Neural cell (in vitro differentiated cells): ENCODE data around the gene DNAJB7. TPM values are rescaled to one million over a fixed set of nuclear protein-coding genes. Genes with fewer than 3 reads are reported as not detected.
"Not testable (repeated sequence)": the region's sequence is repeated elsewhere in the genome, so short reads cannot be mapped to it uniquely, and the experiment has no call there.

Experiments used
- H2AFZ ChIP-seq: fragments of 200-600, 300-800 bp; sonication (generic), shearing (Covaris generic); 2 replicates; pipeline ENCODE4 v1.6.0; 2014; ENCODE audit warnings: low read depth, mild to moderate bottlenecking, antibody characterized with exemption, low read length, moderate library complexity
- H3F3A ChIP-seq: fragments of 200-600 bp; shearing (Covaris generic); 2 replicates; pipeline ENCODE4 v1.6.1; 2016; ENCODE audit warnings: mild to moderate bottlenecking, moderate library complexity, mixed read lengths, antibody characterized with exemption, low read length; ENCODE audit not compliant: insufficient read depth, poor library complexity, severe bottlenecking
- H3K27ac ChIP-seq: fragments of 200-600, 300-800 bp; sonication (generic), shearing (Covaris generic); 2 replicates; pipeline ENCODE4 v1.5.1; 2014; ENCODE audit warnings: mild to moderate bottlenecking, low read length, moderate library complexity
- H3K27me3 ChIP-seq: fragments of 300-800, 200-600 bp; sonication (generic), shearing (Covaris generic); 2 replicates; pipeline ENCODE4 v1.6.0; 2014; ENCODE audit warnings: mild to moderate bottlenecking, low read depth, low read length, moderate library complexity; ENCODE audit not compliant: insufficient read depth
- H3K36me3 ChIP-seq: fragments of 300-800, 200-600 bp; sonication (generic), shearing (Covaris generic); 2 replicates; pipeline ENCODE4 v1.5.1; 2014; ENCODE audit warnings: mild to moderate bottlenecking, antibody characterized with exemption, low read length, moderate library complexity; ENCODE audit not compliant: insufficient read depth
- H3K4me2 ChIP-seq: fragments of 300-800, 200-600 bp; sonication (generic), shearing (Covaris generic); 2 replicates; pipeline ENCODE4 v1.6.0; 2014; ENCODE audit warnings: mild to moderate bottlenecking, low read length
- H3K4me3 ChIP-seq: fragments of 300-800, 200-600 bp; sonication (generic), shearing (Covaris generic); 2 replicates; pipeline ENCODE4 v1.5.1; 2014; ENCODE audit warnings: mild to moderate bottlenecking, low read length, moderate library complexity
- H3K79me2 ChIP-seq: fragments of 200-600 bp; shearing (Covaris generic); replicated peaks from 2 replicates; pipeline ENCODE4 v1.6.0; 2014; ENCODE audit warnings: mild to moderate bottlenecking, low read length, moderate library complexity; ENCODE audit not compliant: insufficient read depth
- H3K9ac ChIP-seq: fragments of 300-800, 200-600 bp; sonication (generic), shearing (Covaris generic); 2 replicates; pipeline ENCODE4 v1.6.1; 2016; ENCODE audit warnings: mild to moderate bottlenecking, low read length, mixed read lengths
- H3K9me2 ChIP-seq: fragments of 200-600 bp; shearing (Covaris generic); 2 replicates; pipeline ENCODE4 v1.6.1; 2016; ENCODE audit warnings: mild to moderate bottlenecking, low read length, mixed read lengths; ENCODE audit not compliant: insufficient read depth
- H3K9me3 ChIP-seq: fragments of 200-600, 300-800 bp; sonication (generic), shearing (Covaris generic); 2 replicates; pipeline ENCODE4 v1.6.1; 2016; ENCODE audit warnings: mild to moderate bottlenecking, mixed run types, low read length, moderate library complexity, mixed read lengths
- H4K20me1 ChIP-seq: fragments of 200-600 bp; shearing (Covaris generic); 2 replicates; pipeline ENCODE4 v1.6.1; 2016; ENCODE audit warnings: mild to moderate bottlenecking, mixed run types; ENCODE audit not compliant: insufficient read depth
- CTCF ChIP-seq: fragments of 450-650 bp; IDR thresholded peaks from 2 replicates; pipeline ENCODE4 v1.5.1; 2014; ENCODE audit warnings: antibody characterized with exemption, mild to moderate bottlenecking, moderate library complexity; ENCODE audit not compliant: poor library complexity, severe bottlenecking
- EP300 ChIP-seq: fragments of 450-650 bp; conservative IDR thresholded peaks from 2 replicates; pipeline ENCODE4 v1.6.1; 2014; ENCODE audit warnings: antibody characterized with exemption, mild to moderate bottlenecking, moderate library complexity; ENCODE audit not compliant: poor library complexity, severe bottlenecking
- EZH2 ChIP-seq: fragments of 200-600, 300-800 bp; shearing (Covaris generic), sonication (generic); IDR thresholded peaks from 2 replicates; pipeline ENCODE4 v1.6.1; 2014; ENCODE audit warnings: antibody characterized with exemption, low read length, borderline replicate concordance, mild to moderate bottlenecking; ENCODE audit not compliant: insufficient read depth, poor library complexity, severe bottlenecking
- MXI1 ChIP-seq: fragments of 450-650 bp; conservative IDR thresholded peaks from 2 replicates; pipeline ENCODE4 v1.6.1; 2014; ENCODE audit warnings: antibody characterized with exemption, mild to moderate bottlenecking; ENCODE audit not compliant: poor library complexity, severe bottlenecking
- POLR2AphosphoS5 ChIP-seq: IDR thresholded peaks from 2 replicates; pipeline ENCODE4 v1.6.1; 2012
- RAD21 ChIP-seq: fragments of 450-650 bp; conservative IDR thresholded peaks from 2 replicates; pipeline ENCODE4 v1.6.1; 2014; ENCODE audit warnings: antibody characterized with exemption, mild to moderate bottlenecking, moderate library complexity
- REST ChIP-seq: IDR thresholded peaks from 2 replicates; pipeline ENCODE4 v1.6.1; 2012; ENCODE audit warnings: borderline replicate concordance
- SMC3 ChIP-seq: fragments of 450-650 bp; conservative IDR thresholded peaks from 2 replicates; pipeline ENCODE4 v1.6.1; 2014; ENCODE audit warnings: antibody characterized with exemption, mild to moderate bottlenecking, moderate library complexity; ENCODE audit not compliant: poor library complexity
- TAF1 ChIP-seq: IDR thresholded peaks from 2 replicates; pipeline ENCODE4 v1.6.1; 2012; ENCODE audit warnings: low read depth
- polyA plus RNA-seq: library from polyadenylated mRNA; depleted of rRNA; stranded (reverse); fragments of >200 nt; gene quantifications from 2 replicates; pipeline ENCODE4 v1.2.3, GENCODE V29; 2014

Gene DNAJB7
- polyA plus RNA-seq, 1 donor from 2014 or later = not detected

GRCh38 chr22:40826984-40827741, 34.8 kb downstream of the DNAJB7 start:
- Histone ChIP-seq H3K9ac (no peak overlapping the region), H3K4me3 (no peak overlapping the region), H3K4me2 (no peak overlapping the region), H3K27ac (no peak overlapping the region), H3K9me3 (no peaks in the 10 kb centered on the region), H3K79me2 (no peaks in the 10 kb centered on the region), H3F3A (no peaks in the 10 kb centered on the region), H3K9me2 (no peaks in the 10 kb centered on the region), H3K36me3 (peaks cover 5% of the 10 kb centered on the region), H4K20me1 (no peaks in the 10 kb centered on the region), H2AFZ (no peak overlapping the region), H3K27me3 (no peaks in the 10 kb centered on the region)
- TF ChIP-seq REST (no peak), POLR2AphosphoS5 (no peak), RAD21 (no peak), CTCF (no peak), MXI1 (no peak), EP300 (no peak), SMC3 (no peak), EZH2 (no peak), TAF1 (no peak)

- H3K4me3 ChIP-seq, H2AFZ ChIP-seq, H3K9me3 ChIP-seq, H3F3A ChIP-seq, H3K27me3 ChIP-seq, H3K27ac ChIP-seq, H3K4me2 ChIP-seq, H3K79me2 ChIP-seq, H3K9me2 ChIP-seq, H3K9ac ChIP-seq, H3K36me3 ChIP-seq, H4K20me1 ChIP-seq: not testable (repeated sequence)
These were observed 35.6 kb downstream of the DNAJB7 start for GRCh38 chr22:40826292-40826691.
